GM12892 (cell line): ENCODE results near the gene ZBTB16.

Experiments
- DNase-seq: peaks from one replicate; pipeline ENCODE4 v3.0.0; 2011; ENCODE audit not compliant: insufficient read length
- FAIRE-seq: peaks from 2 replicates; lab custom pipeline; 2011; peaks lifted over from hg19 to GRCh38; lab: Jason Lieb, UNC
- POLR2A ChIP-seq: IDR thresholded peaks from 2 replicates; pipeline ENCODE4 v1.6.1; 2011; ENCODE audit warnings: low read depth, low read length, control low read depth
- POLR2AphosphoS5 ChIP-seq: IDR thresholded peaks from 2 replicates; pipeline ENCODE4 v1.6.1; 2011; ENCODE audit warnings: low read depth, low read length, control low read depth
- TAF1 ChIP-seq: IDR thresholded peaks from 2 replicates; pipeline ENCODE4 v1.6.1; 2011; ENCODE audit warnings: low read depth, mild to moderate bottlenecking, control low read depth, low read length, borderline replicate concordance

The ZBTB16 gene

GRCh38 chr11:114277637-114278341 lies 218.3 kb downstream of the ZBTB16 start:
- TF ChIP-seq POLR2A, result no peak
- no peak for TF ChIP-seq POLR2AphosphoS5
- TF ChIP-seq TAF1, result no peak

DNA sequence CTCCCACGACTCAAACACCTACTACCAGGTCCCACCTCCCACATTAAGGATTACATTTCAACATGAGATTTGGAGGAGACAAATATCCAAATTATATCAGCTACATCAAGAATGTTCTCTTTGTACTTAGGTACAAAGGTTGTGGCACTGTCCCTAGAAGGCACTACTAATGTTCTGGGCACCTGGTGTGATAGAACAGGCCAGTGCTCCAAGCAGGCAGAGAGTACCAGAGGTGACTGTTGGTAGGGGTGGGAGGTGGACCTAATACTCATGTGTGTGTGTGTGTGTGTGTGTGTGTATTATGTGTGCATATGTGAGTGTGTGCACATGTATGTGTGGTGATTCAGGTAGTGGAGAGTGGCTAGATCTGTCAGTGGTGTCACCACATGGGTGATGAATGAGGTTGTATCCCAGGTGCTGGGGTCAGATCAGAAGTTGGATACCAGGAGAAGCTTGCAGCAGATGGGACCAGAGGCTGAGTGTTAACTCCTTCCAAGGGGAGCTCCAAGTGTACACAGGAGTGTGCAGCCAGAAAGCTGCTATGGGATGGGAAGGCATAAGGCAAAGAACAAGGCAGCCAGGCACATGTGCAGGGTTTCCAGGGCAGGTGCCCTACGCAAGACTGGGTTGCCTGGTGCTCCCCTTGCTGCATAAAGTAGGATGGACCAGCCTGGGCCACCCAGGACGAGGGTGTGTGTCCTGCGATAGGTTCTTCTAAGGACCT lies 219.0 kb downstream of the ZBTB16 start:
- no peak for TF ChIP-seq POLR2AphosphoS5
- TF ChIP-seq POLR2A, result no peak
- no peak for TF ChIP-seq TAF1
- no peak for FAIRE-seq

More at GRCh38 chr11:114277637-114278341, 218.3 kb downstream of the ZBTB16 start:
- DNase-seq (no peak), FAIRE-seq (no peak)

DNA sequence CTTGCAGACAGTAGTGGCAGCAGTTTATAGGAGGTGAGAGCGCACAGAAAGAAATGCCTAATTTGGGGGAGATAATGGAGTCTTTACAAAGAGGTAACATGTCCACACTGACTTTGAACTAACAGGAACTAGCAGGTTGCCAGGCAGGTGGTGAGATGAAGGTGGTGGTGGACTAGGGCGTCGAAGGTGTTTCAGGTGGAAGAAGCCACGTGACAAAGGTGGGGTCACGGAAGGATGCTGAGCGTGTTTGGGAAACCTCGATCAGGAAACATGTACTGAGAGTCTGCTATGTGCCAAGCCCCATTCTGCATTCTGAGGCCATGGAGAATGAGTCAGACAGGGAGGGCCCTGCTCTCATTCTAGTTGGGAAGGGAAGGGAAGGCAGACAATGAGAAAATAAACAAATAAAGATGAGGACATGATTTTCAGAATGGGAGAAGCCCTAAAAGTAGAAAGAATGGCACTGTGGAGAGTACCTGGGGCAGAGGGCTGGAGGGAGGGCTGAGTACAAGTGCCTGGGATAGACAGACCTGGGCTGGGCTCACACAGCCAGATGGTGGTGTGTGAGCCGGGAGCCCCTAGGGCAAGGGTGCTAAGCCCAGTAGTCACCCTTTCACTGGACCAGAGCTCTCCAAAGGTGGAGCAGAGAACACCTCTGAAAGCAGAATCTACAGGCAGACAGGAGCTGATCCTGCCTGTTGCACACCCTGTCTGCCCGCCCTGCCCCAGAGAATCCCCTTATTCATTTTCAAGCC lies 220.5 kb downstream of the ZBTB16 start:
- TF ChIP-seq POLR2A, result no peak
- no peak for TF ChIP-seq POLR2AphosphoS5
- TF ChIP-seq TAF1, result no peak
- no peak for DNase-seq
- no peak for FAIRE-seq

More for the DNA sequence above, 219.0 kb downstream of the ZBTB16 start:
- no peak for DNase-seq

- no peak for FAIRE-seq
- TF ChIP-seq POLR2AphosphoS5, result no peak
- TF ChIP-seq TAF1, result no peak
- TF ChIP-seq POLR2A, result no peak
- no peak for DNase-seq
Measured at GRCh38 chr11:114280696-114281095, 221.2 kb downstream of the ZBTB16 start.

DNA sequence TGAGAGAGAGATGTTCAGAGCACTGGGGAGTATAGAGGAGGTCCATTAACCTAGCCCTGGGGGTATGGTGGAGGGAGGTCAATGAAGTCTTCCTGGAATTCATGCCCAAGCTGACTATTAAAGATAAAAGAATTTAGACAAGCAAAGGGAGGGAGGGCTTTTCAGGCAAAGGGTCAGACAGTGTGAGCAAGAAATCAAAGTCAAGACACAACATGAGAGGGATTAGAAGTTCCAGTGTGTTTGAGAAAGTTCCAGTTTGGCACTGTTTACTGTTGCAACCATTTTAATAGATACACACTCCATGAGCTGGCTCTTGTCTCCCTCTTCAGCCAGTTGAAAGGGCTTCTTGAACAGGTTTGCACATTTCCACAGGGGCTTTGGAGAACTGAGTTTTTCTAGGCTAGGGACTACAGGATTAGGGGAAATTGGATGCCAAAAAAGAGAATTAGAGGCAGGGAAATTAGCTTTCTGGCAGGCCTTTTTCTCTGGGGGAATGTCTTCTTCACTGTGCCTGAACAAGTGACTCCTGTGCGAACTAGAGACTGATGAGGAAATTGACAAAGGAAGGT lies 222.0 kb downstream of the ZBTB16 start:
- FAIRE-seq (no peak), DNase-seq (no peak)
- TF ChIP-seq POLR2A, result no peak

DNA sequence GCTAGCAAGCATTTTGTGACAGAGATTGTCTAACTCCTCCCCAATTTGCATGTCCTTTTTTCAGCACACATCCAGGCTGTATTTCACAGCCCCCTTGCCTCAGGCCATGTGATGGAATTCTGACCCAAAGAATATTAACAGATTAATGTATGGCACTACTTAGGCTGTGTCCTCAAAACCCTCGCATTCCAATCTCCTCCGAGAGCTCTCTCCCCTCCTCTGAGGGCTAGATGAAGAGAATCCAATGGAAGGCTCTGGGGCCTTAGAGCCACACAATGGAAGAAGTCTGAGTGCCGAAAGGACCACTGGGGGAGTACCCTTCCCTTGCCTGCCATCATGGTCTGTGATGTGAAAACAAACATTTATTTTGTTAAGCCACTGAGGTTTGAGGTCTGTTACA lies 223.0 kb downstream of the ZBTB16 start:
- TF ChIP-seq POLR2AphosphoS5 (no peak), TAF1 (no peak), POLR2A (no peak)
- no peak for FAIRE-seq
- DNase-seq, result no peak

DNA sequence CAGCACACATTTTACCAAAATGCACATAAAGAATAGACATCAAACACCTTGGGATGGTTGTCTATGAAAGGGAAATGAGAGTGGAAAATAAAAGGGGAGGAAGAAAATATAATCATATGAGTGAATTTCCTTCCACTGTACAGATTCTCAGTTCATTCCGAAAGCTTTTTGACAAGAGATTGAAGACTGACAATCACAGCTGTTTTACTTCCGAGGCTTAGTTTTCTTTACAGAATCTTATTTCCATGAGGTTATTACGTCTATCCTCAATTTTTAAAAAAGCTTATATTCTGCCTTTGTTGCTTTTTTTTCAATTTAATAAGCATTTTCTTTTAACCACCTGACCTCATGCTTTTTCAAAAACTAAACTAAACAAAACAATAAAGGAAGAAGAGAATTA lies 223.9 kb downstream of the ZBTB16 start:
- TF ChIP-seq POLR2A (no peak), TAF1 (no peak), POLR2AphosphoS5 (no peak)
- no peak for FAIRE-seq
- no peak for DNase-seq

- FAIRE-seq (no peak), DNase-seq (no peak)
- no peak for TF ChIP-seq TAF1
- TF ChIP-seq POLR2A, result no peak
- no peak for TF ChIP-seq POLR2AphosphoS5
Measured at GRCh38 chr11:114284021-114284420, 224.5 kb downstream of the ZBTB16 start.

GRCh38 chr11:114284914-114285313 lies 225.4 kb downstream of the ZBTB16 start:
- TF ChIP-seq TAF1, result no peak
- no peak for TF ChIP-seq POLR2A
- no peak for TF ChIP-seq POLR2AphosphoS5
- FAIRE-seq, result no peak
- no peak for DNase-seq

DNA sequence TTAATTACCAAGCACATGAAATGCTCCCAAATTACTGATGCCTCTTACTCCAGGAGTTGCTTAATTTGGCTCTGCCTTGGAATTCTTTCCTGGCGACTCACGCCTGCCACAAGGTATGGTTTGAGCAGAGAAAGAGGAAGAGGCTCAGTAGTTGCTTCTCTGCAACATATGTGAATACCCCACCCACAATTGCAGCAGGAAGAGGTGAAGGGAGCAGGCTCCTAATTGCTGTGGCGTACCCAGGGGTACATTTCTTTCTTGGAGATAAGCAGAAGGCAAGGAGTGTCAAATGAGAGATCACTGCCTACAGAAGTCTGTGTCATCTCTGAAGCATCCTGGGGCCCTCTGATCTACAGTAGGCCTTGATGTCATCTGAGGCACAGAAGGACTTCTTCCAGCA lies 226.1 kb downstream of the ZBTB16 start:
- TF ChIP-seq POLR2A, result no peak
- TF ChIP-seq TAF1, result no peak
- TF ChIP-seq POLR2AphosphoS5, result no peak
- no peak for FAIRE-seq
- DNase-seq, result no peak

- no peak for TF ChIP-seq TAF1
- DNase-seq (no peak), FAIRE-seq (no peak)
Measured at GRCh38 chr11:114286229-114286628, 226.7 kb downstream of the ZBTB16 start.
